IMR-90 (cell line): ENCODE results near the gene LINC01488. TPM values are rescaled to one million over a fixed set of nuclear protein-coding genes. Genes with fewer than 3 reads are reported as not detected.

Experiments
- ATAC-seq: fragments of 200-7000 bp; cut with Tn5 transposase; 2 replicates; pipeline ENCODE4 v1.9.1; 2020; ENCODE audit warnings: low read depth, mild to moderate bottlenecking, moderate library complexity
- BruUV-seq: library from RNA; stranded (reverse); fragments of 400-500 nt; replicated peaks from 2 replicates; lab custom pipeline; 2021; lab: Mats Ljungman, UMichigan
- CTCF ChIA-PET: fragments of 300-600 bp; formaldehyde crosslinking; extraction: SDS; loops from one replicate; lab custom pipeline; 2021; ENCODE audit warnings: antibody characterized with exemption; lab: Yijun Ruan, JAX
- POLR2A ChIA-PET: fragments of 300-600 bp; sonication (Branson Sonifier 250); formaldehyde crosslinking; loops from one replicate; lab custom pipeline; 2022; ENCODE audit warnings: antibody characterized with exemption; ENCODE audit not compliant: unreplicated experiment; lab: Charles Lee
- DNase-seq: peaks from one replicate; pipeline ENCODE4 v3.0.0; 2013
- H2AFZ ChIP-seq: replicated peaks from 2 replicates; pipeline ENCODE3; 2013; ENCODE audit warnings: low read length, mild to moderate bottlenecking; ENCODE audit not compliant: poor library complexity
- H2AK5ac ChIP-seq: 2 replicates; pipeline ENCODE4 v1.6.1; 2013; ENCODE audit warnings: low read depth, low read length, inconsistent platforms
- H2AK9ac ChIP-seq: replicated peaks from 2 replicates; pipeline ENCODE3; 2013; ENCODE audit warnings: mild to moderate bottlenecking, low read depth, low read length, moderate library complexity; ENCODE audit not compliant: poor library complexity
- H2BK120ac ChIP-seq: 2 replicates; pipeline ENCODE4 v1.6.1; 2013; ENCODE audit warnings: low read depth, low read length, inconsistent platforms
- H2BK15ac ChIP-seq: 3 replicates; pipeline ENCODE4 v1.6.1; 2013; ENCODE audit warnings: low read depth, low read length, inconsistent platforms
- H2BK20ac ChIP-seq: 2 replicates; pipeline ENCODE4 v1.6.1; 2013; ENCODE audit warnings: low read depth, mild to moderate bottlenecking, inconsistent platforms, low read length, moderate library complexity
- H2BK5ac ChIP-seq: 2 replicates; pipeline ENCODE4 v1.6.1; 2013; ENCODE audit warnings: mild to moderate bottlenecking, low read depth, low read length, inconsistent platforms; ENCODE audit not compliant: poor library complexity, severe bottlenecking
- H3K14ac ChIP-seq: replicated peaks from 2 replicates; pipeline ENCODE4 v1.6.1; 2013; ENCODE audit warnings: low read depth, low read length, inconsistent platforms
- H3K18ac ChIP-seq: 2 replicates; pipeline ENCODE4 v1.6.1; 2013; ENCODE audit warnings: low read depth, low read length, control low read depth
- H3K23ac ChIP-seq: 2 replicates; pipeline ENCODE4 v1.6.1; 2013; ENCODE audit warnings: low read depth, low read length, inconsistent platforms
- H3K27ac ChIP-seq: 2 replicates; pipeline ENCODE4 v1.5.1; 2013; ENCODE audit warnings: mild to moderate bottlenecking, control low read depth, low read length; ENCODE audit not compliant: insufficient read depth
- H3K27me3 ChIP-seq: 2 replicates; pipeline ENCODE4 v1.6.1; 2013; ENCODE audit warnings: low read length; ENCODE audit not compliant: control insufficient read depth, insufficient read depth
- H3K36me3 ChIP-seq: 2 replicates; pipeline ENCODE4 v1.6.1; 2013; ENCODE audit warnings: low read length, mixed read lengths; ENCODE audit not compliant: control insufficient read depth, insufficient read depth
- H3K4ac ChIP-seq: 2 replicates; pipeline ENCODE4 v1.6.1; 2013; ENCODE audit warnings: low read depth, low read length, inconsistent platforms
- H3K4me1 ChIP-seq: 2 replicates; pipeline ENCODE4 v1.6.1; 2013; ENCODE audit warnings: low read length, mixed read lengths; ENCODE audit not compliant: control insufficient read depth, insufficient read depth
- H3K4me2 ChIP-seq: 2 replicates; pipeline ENCODE4 v1.6.1; 2013; ENCODE audit warnings: low read depth, mild to moderate bottlenecking, control low read depth, low read length, moderate library complexity
- H3K4me3 ChIP-seq: 2 replicates; pipeline ENCODE4 v1.5.1; 2013; ENCODE audit warnings: low read depth, mild to moderate bottlenecking, control low read depth, low read length, moderate library complexity; ENCODE audit not compliant: insufficient read depth
- H3K56ac ChIP-seq: 2 replicates; pipeline ENCODE4 v1.6.1; 2013; ENCODE audit warnings: low read length, inconsistent platforms; ENCODE audit not compliant: insufficient read depth; ENCODE audit errors: extremely low read depth
- H3K79me1 ChIP-seq, 2 experiments: 2 replicates each; pipeline ENCODE4 v1.6.1; 2013; ENCODE audit warnings: low read length in 2 of 2, inconsistent platforms in 1 of 2, low read depth in 1 of 2
- H3K9ac ChIP-seq: 2 replicates; pipeline ENCODE4 v1.6.1; 2013; ENCODE audit warnings: low read depth, low read length, control low read depth
- H3K9me1 ChIP-seq: 2 replicates; pipeline ENCODE4 v1.6.1; 2013; ENCODE audit warnings: low read length, inconsistent platforms; ENCODE audit not compliant: insufficient read depth
- H3K9me3 ChIP-seq: 2 replicates; pipeline ENCODE4 v1.6.1; 2013; ENCODE audit warnings: low read length; ENCODE audit not compliant: control insufficient read depth, insufficient read depth
- H4K20me1 ChIP-seq: 2 replicates; pipeline ENCODE4 v1.6.1; 2013; ENCODE audit warnings: low read length, inconsistent platforms; ENCODE audit not compliant: insufficient read depth
- H4K5ac ChIP-seq: 2 replicates; pipeline ENCODE4 v1.6.1; 2013; ENCODE audit warnings: mild to moderate bottlenecking, low read depth, low read length, control low read depth
- H4K8ac ChIP-seq, 2 experiments: 2 replicates each; pipeline ENCODE4 v1.6.1; 2013; ENCODE audit warnings: low read depth in 2 of 2, low read length in 2 of 2, control low read depth in 1 of 2, inconsistent platforms in 1 of 2
- H4K91ac ChIP-seq: 2 replicates; pipeline ENCODE4 v1.6.1; 2013; ENCODE audit warnings: low read depth, low read length, inconsistent platforms; ENCODE audit not compliant: insufficient read depth
- RAD21 ChIP-seq: IDR thresholded peaks from 2 replicates; pipeline ENCODE4 v1.6.1; 2012; ENCODE audit warnings: low read length, improper control_type of control experiment
- WGBS, 2 experiments: methylation state at CpG; one replicate each; pipeline versions ENCODE4 v1.1.5 to v1.1.7; 2013; ENCODE audit warnings: missing lambda C conversion rate in 2 of 2; ENCODE audit not compliant: insufficient read length in 1 of 2; ENCODE audit errors: extremely low coverage in 2 of 2; 5-methylcytosine and 5-hydroxymethylcytosine counted together
- dilution Hi-C: fragments of 300-500 bp; cut with HindIII; formaldehyde crosslinking; loops from one replicate; pipeline ENCODE4 v1.14.3; 2018; ENCODE audit warnings: low sequenced_read_pairs; ENCODE audit not compliant: unreplicated experiment
- in situ Hi-C: fragments of 300-500 bp; cut with MboI; formaldehyde crosslinking; loops from 3 replicates; pipeline ENCODE4 v1.14.3; 2019; ENCODE audit warnings: low sequenced_read_pairs, inconsistent platforms, mixed read lengths
- intact Hi-C: fragments of 100-400 bp; cut with micrococcal nuclease; formaldehyde crosslinking; loops from 2 replicates; pipeline ENCODE4 v1.10.0; 2022
- polyA plus RNA-seq, 3 experiments: library from polyadenylated mRNA; depleted of rRNA; stranded (reverse); fragments of >200 nt; gene quantifications; 2 replicates each; pipeline ENCODE4 v1.2.3, GENCODE V29; 2012; ENCODE audit warnings: low replicate concordance in 1 of 3
- total RNA-seq: library from RNA; depleted of rRNA; stranded (reverse); fragments of >200 nt; gene quantifications from 2 replicates; pipeline ENCODE4 v1.2.3, GENCODE V29; 2012

Gene LINC01488
- total and polyA plus RNA-seq, 2 of the 4 experiments (the other 2 are of a cell fraction): not detected

DNA sequence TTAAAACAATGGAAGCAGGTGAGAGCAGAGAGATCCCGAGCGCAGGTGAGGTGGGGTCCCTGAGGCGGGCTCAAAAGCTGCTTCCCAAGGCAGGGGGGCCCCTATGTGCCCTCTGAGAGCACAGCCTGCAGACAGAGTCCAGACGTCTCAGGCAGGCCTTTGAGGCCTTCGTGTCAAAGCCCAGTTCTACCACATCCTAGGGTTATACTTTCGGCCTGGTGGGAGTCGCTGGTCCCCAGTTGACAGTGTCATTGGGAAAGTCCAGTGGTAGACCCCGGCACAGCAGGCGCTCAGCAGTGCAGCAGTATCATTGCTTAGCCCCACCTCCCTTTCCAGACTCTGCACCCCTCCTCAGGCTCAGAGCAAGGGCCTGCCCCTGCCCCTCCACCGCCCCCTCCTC, 9.1 kb downstream of the LINC01488 start:
- no peak for DNase-seq
- Histone ChIP-seq H3K36me3 (no peaks in the 10 kb centered on the region), H3K4ac (no peak overlapping the region), H4K8ac (no peak overlapping the region), H2AK5ac (no peak overlapping the region), H3K4me2 (no peak overlapping the region), H3K9me1 (no peaks in the 10 kb centered on the region; the same call in 1 of the 2 replicates), H3K9ac (no peak overlapping the region), H3K23ac (no peak overlapping the region), H3K14ac (no peak overlapping the region), H2AK9ac (no peak overlapping the region), H3K18ac (no peak overlapping the region), H3K27ac (no peak overlapping the region), H2BK5ac (no peak overlapping the region), H2BK120ac (no peak overlapping the region), H3K79me1 (no peaks in the 10 kb centered on the region), H2AFZ (no peak overlapping the region), H3K4me1 (no peaks in the 10 kb centered on the region), H3K4me3 (no peak overlapping the region), H2BK15ac (no peak overlapping the region), H4K91ac (no peak overlapping the region), H3K56ac (no peak overlapping the region), H2BK20ac (no peak overlapping the region), H4K5ac (no peak overlapping the region), H3K9me3 (no peaks in the 10 kb centered on the region), H4K20me1 (no peaks in the 10 kb centered on the region), H3K27me3 (peaks cover 2% of the 10 kb centered on the region; the same call in 1 of the 2 replicates)
- whole genome bisulfite sequencing, 2 experiments: 93% methylated on average over 3 of the region's 10 CpGs; no CpG with 5 or more reads in 1 of the 2 experiments
- TF ChIP-seq RAD21: no peak
- dilution Hi-C loops: no loop called here
- intact Hi-C loops: no loop called here
- in situ Hi-C loops: no loop called here
- BruUV-seq: no TSS peak
- CTCF ChIA-PET: no interaction called here
- ATAC-seq: no peak
- POLR2A ChIA-PET: no interaction called here
